DMS153 treated with DMSO at 0.1 percent for 48 hours (cell line): ENCODE data around the gene CPLANE2.
"Not testable (repeated sequence)": the region's sequence is repeated elsewhere in the genome, so short reads cannot be mapped to it uniquely, and the experiment has no call there.

Experiments used
- DNase-seq: peaks from one replicate; lab custom pipeline; 2025; ENCODE audit not compliant: unreplicated experiment; lab: John Stamatoyannopoulos, UW

CPLANE2 gene

GRCh38 chr1:16210581-16210980, 26.4 kb downstream of the CPLANE2 start:
- DNase-seq, result no peak

GRCh38 chr1:16209847-16210407, 27.1 kb downstream of the CPLANE2 start:
- DNase-seq, result no peak

- DNase-seq, result no peak
Measured at GRCh38 chr1:16209132-16209846, 27.7 kb downstream of the CPLANE2 start.

- no peak for DNase-seq
Measured at GRCh38 chr1:16208270-16208987, 28.6 kb downstream of the CPLANE2 start.

- no peak for DNase-seq
Measured at GRCh38 chr1:16207318-16208269, 29.4 kb downstream of the CPLANE2 start.

GRCh38 chr1:16206547-16207317, 30.3 kb downstream of the CPLANE2 start:
- peak; percentile 89 for DNase-seq

- DNase-seq, result no peak
Measured at GRCh38 chr1:16205891-16206546, 31.0 kb downstream of the CPLANE2 start.

GRCh38 chr1:16205334-16205671, 31.7 kb downstream of the CPLANE2 start:
- no peak for DNase-seq

GRCh38 chr1:16204634-16205333, 32.2 kb downstream of the CPLANE2 start:
- DNase-seq, result peak; percentile 6

GRCh38 chr1:16204216-16204615, 32.8 kb downstream of the CPLANE2 start:
- DNase-seq, result no peak

- DNase-seq, result no peak
Measured at GRCh38 chr1:16203550-16203949, 33.4 kb downstream of the CPLANE2 start.

- DNase-seq, result no peak
Measured at GRCh38 chr1:16202281-16203210, 34.4 kb downstream of the CPLANE2 start.

GRCh38 chr1:16199700-16200099, 37.3 kb downstream of the CPLANE2 start:
- no peak for DNase-seq

- no peak for DNase-seq
Measured at GRCh38 chr1:16199157-16199501, 37.9 kb downstream of the CPLANE2 start.

GRCh38 chr1:16198444-16199156, 38.4 kb downstream of the CPLANE2 start:
- DNase-seq, result no peak

GRCh38 chr1:16196874-16197273, 40.1 kb downstream of the CPLANE2 start:
- DNase-seq, result no peak

GRCh38 chr1:16196139-16196538, 40.8 kb downstream of the CPLANE2 start:
- DNase-seq, result not testable (repeated sequence)

GRCh38 chr1:16195518-16195905, 41.5 kb downstream of the CPLANE2 start:
- no peak for DNase-seq
